ENCODE results near the gene MARCHF5. TPM values are rescaled to one million over a fixed set of nuclear protein-coding genes. Genes with fewer than 3 reads are reported as not detected.

The MARCHF5 gene
- total and polyA plus RNA-seq, 2 donors (not counting 3 experiments of a cell fraction or from before 2014, with no cell fraction given) = 23.4 to 48.0 TPM

- FAIRE-seq (no peak), DNase-seq (ENCODE audit: low read depth, low spot score) (peak; percentile 33)
- no peak overlapping the region for H3K4me2 ChIP-seq (ENCODE audit: insufficient read depth, low read length)
- no peaks in the 10 kb centered on the region for H3K9me1 ChIP-seq (replicated peaks; ENCODE audit: control insufficient read depth, extremely low read depth, insufficient read depth, low read length)
- TF ChIP-seq MAX (IDR thresholded peaks at IDR 0.05; ENCODE audit: insufficient read depth, insufficient read length) = no peak
- TF ChIP-seq POLR2AphosphoS5 (IDR thresholded peaks at IDR 0.05; ENCODE audit: insufficient read depth, low read depth, low read length) = no peak
- TF ChIP-seq POLR2A (IDR thresholded peaks at IDR 0.05; ENCODE audit: low read depth, low read length) = no peak
- no peak overlapping the region for H3K27ac ChIP-seq (ENCODE audit: insufficient read depth, low read depth, low read length)
- intact Hi-C loops (cut with micrococcal nuclease) = no loop called here
- H2AFZ ChIP-seq (ENCODE audit: low read depth, low read length) = no peak overlapping the region
- no peak overlapping the region for H3K4me3 ChIP-seq (replicated peaks in 1 of 3; ENCODE audit: insufficient read depth in 1 of 3, low read depth in 1 of 3, low read length in 3 of 3)
- dilution Hi-C loops (cut with MboI; ENCODE audit: extremely low pct_ligation_motif_present, low sequenced_read_pairs) = no loop called here
- H3K4me1 ChIP-seq (ENCODE audit: control insufficient read depth, extremely low read depth, insufficient read depth, low read length) = peaks cover 2% of the 10 kb centered on the region
- no peaks in the 10 kb centered on the region for H4K20me1 ChIP-seq (replicated peaks; ENCODE audit: control insufficient read depth, extremely low read depth, insufficient read depth, low read length)
- H3K9me3 ChIP-seq (replicated peaks; ENCODE audit: control insufficient read depth, insufficient read depth, low read length) = no peaks in the 10 kb centered on the region
- no TSS peak for BruUV-seq (replicated peaks)
- no peaks in the 10 kb centered on the region for H3K36me3 ChIP-seq (ENCODE audit: control insufficient read depth in 2 of 2, extremely low read depth in 1 of 2, insufficient read depth in 2 of 2, low read length in 2 of 2)
- no peaks in the 10 kb centered on the region for H3K27me3 ChIP-seq (ENCODE audit: control insufficient read depth in 2 of 2, insufficient read depth in 2 of 2, low read length in 2 of 2)
- H3K79me2 ChIP-seq (ENCODE audit: control insufficient read depth, insufficient read depth, low read length) = no peaks in the 10 kb centered on the region
- H3K9ac ChIP-seq (replicated peaks; ENCODE audit: extremely low read depth, insufficient read depth, low read length) = no peak overlapping the region
- ChIA-PET POLR2A (no interaction called here), CTCF (interaction anchor here (2.6 kb wide), 1 partner anchor 12 kb away, joined by 13 read pairs; the partner anchor contains the start of genes CPEB3 and MARCHF5)
Measured at GRCh38 chr10:92278996-92279696, 11.8 kb upstream of the MARCHF5 start.

GRCh38 chr10:92284112-92284704, 6.8 kb upstream of the MARCHF5 start:
- Histone ChIP-seq H3K9ac (replicated peaks; ENCODE audit: extremely low read depth, insufficient read depth, low read length) (no peak overlapping the region), H3K4me2 (ENCODE audit: insufficient read depth, low read length) (no peak overlapping the region), H3K4me3 (replicated peaks in 1 of 3; ENCODE audit: insufficient read depth in 1 of 3, low read depth in 1 of 3, low read length in 3 of 3) (no peak overlapping the region), H2AFZ (ENCODE audit: low read depth, low read length) (no peak overlapping the region), H3K27me3 (ENCODE audit: control insufficient read depth in 2 of 2, insufficient read depth in 2 of 2, low read length in 2 of 2) (no peaks in the 10 kb centered on the region), H3K9me1 (replicated peaks; ENCODE audit: control insufficient read depth, extremely low read depth, insufficient read depth, low read length) (no peaks in the 10 kb centered on the region), H3K9me3 (replicated peaks; ENCODE audit: control insufficient read depth, insufficient read depth, low read length) (no peaks in the 10 kb centered on the region), H3K79me2 (ENCODE audit: control insufficient read depth, insufficient read depth, low read length) (peaks cover 2% of the 10 kb centered on the region), H3K27ac (ENCODE audit: insufficient read depth, low read depth, low read length) (no peak overlapping the region), H4K20me1 (replicated peaks; ENCODE audit: control insufficient read depth, extremely low read depth, insufficient read depth, low read length) (no peaks in the 10 kb centered on the region), H3K36me3 (ENCODE audit: control insufficient read depth in 2 of 2, extremely low read depth in 1 of 2, insufficient read depth in 2 of 2, low read length in 2 of 2) (no peaks in the 10 kb centered on the region), H3K4me1 (ENCODE audit: control insufficient read depth, extremely low read depth, insufficient read depth, low read length) (peaks cover 2% of the 10 kb centered on the region)
- DNase-seq (ENCODE audit: low read depth, low spot score) = no peak
- intact Hi-C loops (cut with micrococcal nuclease) (no loop called here), dilution Hi-C loops (cut with MboI; ENCODE audit: extremely low pct_ligation_motif_present, low sequenced_read_pairs) (no loop called here)
- no TSS peak for BruUV-seq (replicated peaks)
- FAIRE-seq = no peak
- ChIA-PET POLR2A (no interaction called here), CTCF (interaction anchor here (1.0 to 1.6 kb wide), 2 partner anchors 9 to 21 kb away, joined by 3 read pairs; no protein-coding TSS in a partner anchor)
- no peak for TF ChIP-seq EZH2 (IDR thresholded peaks at IDR 0.05; ENCODE audit: borderline replicate concordance, low read depth, low read length, severe bottlenecking)
- TF ChIP-seq MYC (IDR thresholded peaks at IDR 0.05; ENCODE audit: low read depth, low read length) = no peak
- no peak for TF ChIP-seq GATA2 (IDR thresholded peaks at IDR 0.05; ENCODE audit: insufficient read depth, insufficient read length, low read depth, low read length)
- TF ChIP-seq POLR2AphosphoS5 (IDR thresholded peaks at IDR 0.05; ENCODE audit: insufficient read depth, low read depth, low read length) = no peak
- TF ChIP-seq CTCF (IDR thresholded peaks at IDR 0.05; ENCODE audit: extremely low read depth in 1 of 2, insufficient read depth in 1 of 2, low read depth in 1 of 2, low read length in 2 of 2) = no peak
- no peak for TF ChIP-seq POLR2A (IDR thresholded peaks at IDR 0.05; ENCODE audit: low read depth, low read length)
- TF ChIP-seq MAX (IDR thresholded peaks at IDR 0.05; ENCODE audit: insufficient read depth, insufficient read length) = no peak
- no peak for TF ChIP-seq JUN (IDR thresholded peaks at IDR 0.05; ENCODE audit: borderline replicate concordance, insufficient read depth, insufficient read length, low read depth)
- TF ChIP-seq FOS (IDR thresholded peaks at IDR 0.05; ENCODE audit: borderline replicate concordance, insufficient read depth, low read length) = no peak

Data from endothelial cell of umbilical vein (primary cell).